GM13976 (cell line): ENCODE measurements around the gene SRD5A1.

ENCODE experiments used
- DNase-seq: peaks from one replicate; pipeline ENCODE4 v3.0.0; 2012; ENCODE audit warnings: low spot score
- CTCF ChIP-seq: IDR thresholded peaks from 2 replicates; pipeline ENCODE4 v1.5.1; 2012; ENCODE audit warnings: borderline replicate concordance, mild to moderate bottlenecking; ENCODE audit not compliant: insufficient read depth; ENCODE audit errors: extremely low read depth, missing control alignments, control extremely low read depth
- in situ Hi-C: fragments of 300-500 bp; cut with MboI; formaldehyde crosslinking; loops from one replicate; pipeline ENCODE4 v1.12.0; 2022; ENCODE audit warnings: low sequenced_read_pairs, mixed read lengths, inconsistent platforms; ENCODE audit not compliant: unreplicated experiment

SRD5A1 gene

DNA sequence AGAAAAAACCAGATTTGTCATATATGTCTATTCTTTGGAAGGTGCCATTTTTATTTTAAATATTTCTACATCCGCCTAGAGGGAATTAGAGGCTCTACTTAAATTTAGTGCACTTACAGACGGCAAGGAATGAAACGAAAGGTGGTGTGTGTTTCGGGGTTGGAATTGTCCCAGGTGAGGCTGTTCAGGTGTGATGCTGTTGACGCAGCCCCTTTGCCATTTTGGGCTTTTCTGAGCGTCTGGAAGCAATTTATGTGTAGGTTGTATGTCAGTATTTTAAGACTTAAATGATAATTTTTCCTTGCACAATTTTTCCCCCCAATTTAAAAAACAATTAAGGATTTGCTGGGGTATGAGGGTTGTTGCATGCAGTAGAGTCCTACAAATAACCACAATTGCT, 82.0 kb downstream of the SRD5A1 start:
- no peak for TF ChIP-seq CTCF
- in situ Hi-C loops, result no loop called here
- DNase-seq, result no peak

GRCh38 chr5:6715758-6716628, 82.8 kb downstream of the SRD5A1 start:
- in situ Hi-C loops, result no loop called here
- no peak for TF ChIP-seq CTCF
- no peak for DNase-seq

GRCh38 chr5:6716629-6717149, 83.4 kb downstream of the SRD5A1 start:
- in situ Hi-C loops, result no loop called here
- no peak for DNase-seq
- no peak for TF ChIP-seq CTCF

GRCh38 chr5:6717247-6717646, 84.0 kb downstream of the SRD5A1 start:
- in situ Hi-C loops, result no loop called here
- DNase-seq, result no peak
- TF ChIP-seq CTCF, result no peak

GRCh38 chr5:6717687-6718086, 84.4 kb downstream of the SRD5A1 start:
- no peak for TF ChIP-seq CTCF
- DNase-seq, result no peak
- in situ Hi-C loops, result no loop called here

- DNase-seq, result no peak
Observed at GRCh38 chr5:6718161-6718681, 85.0 kb downstream of the SRD5A1 start.

More at GRCh38 chr5:6718161-6718681, 85.0 kb downstream of the SRD5A1 start:
- TF ChIP-seq CTCF, result no peak
- in situ Hi-C loops, result no loop called here
